HG03558 (cell line): ENCODE results near the gene MB.

Experiments used
- ATAC-seq: cut with Tn5 transposase; IDR thresholded peaks from one replicate; pipeline ENCODE4 v1.9.1; 2021; ENCODE audit warnings: moderate number of reproducible peaks; ENCODE audit not compliant: unreplicated experiment; ENCODE audit errors: extremely low read depth

The MB gene

GRCh38 chr22:35558719-35559118 lies 58.4 kb downstream of the MB start:
- no peak for ATAC-seq

- no peak for ATAC-seq
Observed at GRCh38 chr22:35558031-35558430, 59.1 kb downstream of the MB start.
